NCI-H146 treated with DMSO at 0.1 percent for 48 hours (cell line): ENCODE measurements around the gene ARHGAP26.

Experiments used
- DNase-seq: peaks from one replicate; lab custom pipeline; 2025; ENCODE audit not compliant: unreplicated experiment; lab: John Stamatoyannopoulos, UW

Gene ARHGAP26

GRCh38 chr5:142769793-142770649, at the start of gene ARHGAP26:
Gene ARHGAP26, plus strand, starts transcription at chr5:142770377. Its CDS starts 385 bp downstream, at chr5:142770762.
- peak; percentile 53 for DNase-seq

- DNase-seq, result peak; percentile 4
Measured at GRCh38 chr5:142720641-142721271, 49.4 kb upstream of the ARHGAP26 start.

- DNase-seq, result no peak
Measured at GRCh38 chr5:142722146-142722545, 48.0 kb upstream of the ARHGAP26 start.

- no peak for DNase-seq
Measured at GRCh38 chr5:142722896-142723295, 47.3 kb upstream of the ARHGAP26 start.

- DNase-seq, result no peak
Measured at GRCh38 chr5:142724821-142725220, 45.4 kb upstream of the ARHGAP26 start.

- no peak for DNase-seq
Measured at GRCh38 chr5:142725231-142726187, 44.7 kb upstream of the ARHGAP26 start.

- no peak for DNase-seq
Measured at GRCh38 chr5:142726188-142726731, 43.9 kb upstream of the ARHGAP26 start.

GRCh38 chr5:142727735-142728047, 42.5 kb upstream of the ARHGAP26 start:
- no peak for DNase-seq

- DNase-seq, result no peak
Measured at GRCh38 chr5:142735323-142736246, 34.6 kb upstream of the ARHGAP26 start.

- no peak for DNase-seq
Measured at GRCh38 chr5:142736247-142736632, 33.9 kb upstream of the ARHGAP26 start.

GRCh38 chr5:142737179-142737578, 33.0 kb upstream of the ARHGAP26 start:
- no peak for DNase-seq

- DNase-seq, result no peak
Measured at GRCh38 chr5:142740474-142741242, 29.5 kb upstream of the ARHGAP26 start.

- DNase-seq, result no peak
Measured at GRCh38 chr5:142743592-142744441, 26.4 kb upstream of the ARHGAP26 start.

GRCh38 chr5:142745268-142745667, 24.9 kb upstream of the ARHGAP26 start:
- DNase-seq, result no peak

GRCh38 chr5:142746532-142747433, 23.4 kb upstream of the ARHGAP26 start:
- no peak for DNase-seq

- DNase-seq, result no peak
Measured at GRCh38 chr5:142748132-142748531, 22.0 kb upstream of the ARHGAP26 start.

- DNase-seq, result no peak
Measured at GRCh38 chr5:142748568-142749249, 21.5 kb upstream of the ARHGAP26 start.
